Globus pallidus (tissue), 1 donor: Measurements from ENCODE around the gene IFT20.
"Not testable (repeated sequence)": the region's sequence is repeated elsewhere in the genome, so short reads cannot be mapped to it uniquely, and the experiment has no call there.

Experiments
- DNase-seq: peaks from one replicate; pipeline ENCODE4 v3.0.0-alpha.2; 2015; ENCODE audit warnings: low spot score

Gene IFT20

DNA sequence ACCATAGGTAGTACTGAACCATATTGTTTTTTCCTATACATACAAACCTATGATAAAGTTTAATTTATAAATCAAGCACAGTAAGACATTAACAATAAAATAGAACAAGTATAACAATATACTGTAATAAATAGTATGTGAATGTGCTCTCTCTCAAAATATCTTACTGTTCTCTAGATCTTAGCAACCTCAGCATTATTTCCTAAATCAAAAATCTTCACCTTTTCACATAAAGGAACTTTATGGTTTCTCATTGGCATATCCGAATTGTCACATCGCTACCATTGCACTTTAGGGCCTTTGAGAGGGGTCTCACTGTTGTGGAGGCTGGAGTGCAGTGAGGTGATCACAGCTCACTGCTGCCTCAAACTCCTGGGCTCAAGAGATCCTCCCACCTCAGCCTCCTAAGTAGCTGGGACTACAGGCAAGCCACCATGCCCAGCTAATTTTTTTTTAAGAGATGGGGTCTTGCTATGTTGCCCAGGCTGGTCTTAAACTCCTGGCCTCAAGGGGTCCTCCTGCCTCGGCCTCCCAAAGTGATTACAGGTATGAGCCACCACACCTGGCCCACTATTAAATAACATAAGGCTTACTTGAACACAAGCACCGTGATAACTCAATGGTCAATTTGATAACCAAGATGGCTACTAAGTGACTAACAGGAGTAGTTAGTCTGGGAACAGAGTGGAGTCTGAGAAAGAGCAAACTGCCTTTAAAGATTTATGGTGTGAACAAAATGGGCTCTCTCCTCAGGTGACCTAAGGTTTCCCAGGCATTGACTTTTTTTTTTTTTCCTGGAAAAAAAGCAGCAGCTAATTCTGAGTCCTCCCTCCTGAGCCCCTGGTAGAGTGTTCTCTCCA lies 19.2 kb downstream of the IFT20 start:
- no peak for DNase-seq

DNA sequence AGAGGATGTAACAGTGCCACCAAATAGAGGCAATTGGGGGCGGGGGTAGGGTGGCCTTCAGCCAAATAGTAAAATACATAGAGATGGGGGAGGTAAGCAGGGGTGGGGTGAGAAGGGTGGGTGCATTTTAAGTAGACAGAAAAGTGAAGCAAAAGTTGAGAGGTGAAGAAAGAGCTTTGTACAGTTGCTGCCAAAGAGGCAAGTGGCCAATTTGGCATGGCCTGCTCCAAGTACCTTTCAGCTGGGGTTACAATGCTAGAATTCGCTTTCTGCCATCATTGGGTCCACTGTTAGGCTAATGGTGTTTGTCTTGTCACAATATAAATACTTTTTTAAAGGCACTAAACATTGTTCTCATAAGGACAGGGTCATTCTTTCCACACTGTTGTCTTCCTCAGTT lies 21.4 kb downstream of the IFT20 start:
- DNase-seq = no peak

- no peak for DNase-seq
These were observed 28.3 kb downstream of the IFT20 start for GRCh38 chr17:28306954-28307401.

- no peak for DNase-seq
These were observed 36.8 kb downstream of the IFT20 start for GRCh38 chr17:28298449-28298848.

- peak; percentile 27 for DNase-seq
These were observed 39.3 kb downstream of the IFT20 start for GRCh38 chr17:28295677-28296578.

DNA sequence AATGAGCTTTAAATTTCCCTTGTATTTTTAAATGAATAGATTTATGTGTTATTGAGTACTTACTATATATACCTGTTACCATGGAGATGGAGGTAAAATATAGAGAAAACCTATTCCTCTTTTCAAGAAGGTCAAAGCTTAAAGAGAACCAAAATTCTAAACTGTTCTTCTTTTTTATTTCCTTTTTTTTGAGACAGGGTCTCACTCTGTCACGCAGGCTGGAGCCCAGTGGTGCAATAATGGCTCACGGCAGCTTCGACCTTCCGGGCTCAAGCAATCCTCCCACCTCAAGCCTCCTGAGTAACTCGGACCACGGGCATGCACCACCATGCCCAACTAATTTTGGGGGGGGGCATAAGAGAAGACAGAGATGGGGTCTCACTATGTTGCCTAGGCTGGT lies 41.3 kb downstream of the IFT20 start:
- no peak for DNase-seq

- DNase-seq = not testable (repeated sequence)
These were observed 42.4 kb downstream of the IFT20 start for GRCh38 chr17:28292878-28293277.

DNA sequence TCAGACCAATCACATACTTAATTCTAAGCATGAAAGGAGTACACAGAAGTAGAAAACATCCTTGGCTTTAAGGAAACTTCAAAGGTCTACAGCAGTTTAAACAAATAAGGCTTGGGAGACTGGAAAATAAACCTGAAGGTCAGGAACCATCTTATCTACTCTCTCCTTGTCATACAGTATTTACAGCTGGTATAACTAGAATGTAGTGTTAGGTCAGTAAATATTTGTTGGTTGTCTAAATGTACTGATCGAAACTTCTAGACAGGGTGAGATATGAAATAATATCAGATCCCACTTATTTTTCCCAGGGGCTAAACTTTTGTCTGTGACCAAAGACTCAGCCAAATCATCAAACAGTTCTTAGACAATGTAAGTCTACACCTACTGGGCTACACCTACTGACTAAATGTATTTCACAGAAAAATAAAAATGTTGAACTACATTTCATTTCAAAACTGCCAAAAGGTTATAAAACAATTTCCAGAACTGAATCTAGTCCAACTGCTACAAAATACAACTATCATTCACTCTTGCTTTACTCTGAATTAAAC lies 43.4 kb downstream of the IFT20 start:
- DNase-seq = no peak

- no peak for DNase-seq
These were observed 44.6 kb downstream of the IFT20 start for GRCh38 chr17:28290703-28291102.

DNA sequence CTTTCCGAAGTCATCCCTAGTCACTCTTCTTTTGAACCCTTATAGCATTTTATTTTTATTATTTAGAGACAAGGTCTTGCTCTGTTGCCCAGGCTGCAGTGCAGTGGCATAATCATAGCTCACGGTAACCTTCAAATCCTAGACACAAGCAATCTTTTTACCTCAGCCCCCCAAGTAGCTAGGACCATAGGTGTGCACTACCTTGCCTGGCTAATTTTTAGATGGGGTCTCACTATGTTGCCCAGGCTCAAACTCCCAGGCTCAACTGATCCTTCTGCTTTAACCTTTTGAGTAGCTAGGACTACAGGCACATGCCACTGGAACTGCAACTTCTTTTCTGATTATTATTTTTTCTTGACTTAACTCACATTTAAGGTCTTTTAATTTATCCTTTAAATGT lies 49.3 kb downstream of the IFT20 start:
- DNase-seq = no peak

- DNase-seq = no peak
These were observed 52.7 kb downstream of the IFT20 start for GRCh38 chr17:28282596-28282995.

- no peak for DNase-seq
These were observed 54.4 kb downstream of the IFT20 start for GRCh38 chr17:28280826-28281225.

GRCh38 chr17:28279411-28279810 lies 55.9 kb downstream of the IFT20 start:
- no peak for DNase-seq
